Omental fat pad (tissue), 4 donors: ENCODE data around the gene UBN1. TPM values are rescaled to one million over a fixed set of nuclear protein-coding genes. Genes with fewer than 3 reads are reported as not detected.

ENCODE experiments used
- ATAC-seq: fragments of 150-250 bp; one replicate; pipeline ENCODE4 v1.9.1; 2016; ENCODE audit warnings: mild to moderate bottlenecking, moderate library complexity; ENCODE audit not compliant: low FRiP score
- DNase-seq: peaks from one replicate; pipeline ENCODE4 v3.0.0-alpha.2; 2019; ENCODE audit warnings: low spot score
- total RNA-seq, 4 donors: library from RNA; depleted of rRNA; stranded (reverse); fragments of >200 nt; gene quantifications; one replicate each; pipeline ENCODE4 v1.1.0, GENCODE V29; 2016
- TF ChIP-seq, protein P1 (sequence below), 3 donors: fragments of 450-650 bp; IDR thresholded peaks; one replicate each; pipeline ENCODE4 v1.5.1; 2016 to 2017; ENCODE audit warnings: antibody characterized with exemption in 3 of 3, mild to moderate bottlenecking in 3 of 3, moderate library complexity in 2 of 3

UBN1 gene
- total RNA-seq, 4 donors from 2014 or later, result 32.8 to 67.5 (median 41.1) TPM

DNA sequence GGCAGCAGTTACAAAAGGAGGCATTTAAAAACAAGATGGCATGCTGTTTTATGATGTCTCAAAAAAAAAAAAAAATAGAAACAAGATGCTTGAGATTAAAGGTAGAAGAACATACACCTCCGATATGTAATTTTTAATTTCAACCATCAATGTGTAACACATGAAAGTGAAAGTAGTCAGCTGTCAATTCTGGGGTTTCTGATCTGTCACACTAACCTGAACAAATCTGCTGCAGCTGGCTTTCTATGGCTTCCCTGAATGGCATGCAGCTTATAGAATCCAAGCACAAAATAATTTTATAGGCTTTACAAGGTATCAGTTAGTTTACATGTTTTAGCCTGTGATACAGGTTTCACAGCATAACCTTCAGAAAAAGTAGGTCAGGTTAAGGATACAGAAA lies 13.7 kb upstream of the UBN1 start:
- TF ChIP-seq, protein P1, sequence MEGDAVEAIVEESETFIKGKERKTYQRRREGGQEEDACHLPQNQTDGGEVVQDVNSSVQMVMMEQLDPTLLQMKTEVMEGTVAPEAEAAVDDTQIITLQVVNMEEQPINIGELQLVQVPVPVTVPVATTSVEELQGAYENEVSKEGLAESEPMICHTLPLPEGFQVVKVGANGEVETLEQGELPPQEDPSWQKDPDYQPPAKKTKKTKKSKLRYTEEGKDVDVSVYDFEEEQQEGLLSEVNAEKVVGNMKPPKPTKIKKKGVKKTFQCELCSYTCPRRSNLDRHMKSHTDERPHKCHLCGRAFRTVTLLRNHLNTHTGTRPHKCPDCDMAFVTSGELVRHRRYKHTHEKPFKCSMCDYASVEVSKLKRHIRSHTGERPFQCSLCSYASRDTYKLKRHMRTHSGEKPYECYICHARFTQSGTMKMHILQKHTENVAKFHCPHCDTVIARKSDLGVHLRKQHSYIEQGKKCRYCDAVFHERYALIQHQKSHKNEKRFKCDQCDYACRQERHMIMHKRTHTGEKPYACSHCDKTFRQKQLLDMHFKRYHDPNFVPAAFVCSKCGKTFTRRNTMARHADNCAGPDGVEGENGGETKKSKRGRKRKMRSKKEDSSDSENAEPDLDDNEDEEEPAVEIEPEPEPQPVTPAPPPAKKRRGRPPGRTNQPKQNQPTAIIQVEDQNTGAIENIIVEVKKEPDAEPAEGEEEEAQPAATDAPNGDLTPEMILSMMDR (IDR thresholded peaks at IDR 0.05), result no peak
- ATAC-seq (no peak), DNase-seq (no peak)

DNA sequence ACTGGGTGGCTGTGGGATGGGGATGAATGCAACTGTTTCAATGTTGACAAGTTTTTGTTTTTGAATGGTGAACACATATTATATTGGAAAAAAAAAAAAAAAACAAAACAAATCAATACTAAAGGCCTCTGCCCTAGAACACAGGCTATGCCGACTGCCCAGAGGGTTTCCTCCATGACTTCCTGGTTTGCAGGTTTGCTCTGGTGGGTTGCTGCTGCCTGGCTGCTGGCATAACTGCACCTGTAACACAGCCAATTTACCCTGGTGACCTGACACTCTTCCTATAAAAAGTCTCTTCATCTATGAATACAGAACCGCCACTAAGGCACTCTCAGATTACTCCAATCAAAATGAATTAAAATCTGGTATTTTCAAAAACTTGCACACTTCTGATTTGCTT lies 10.6 kb upstream of the UBN1 start:
- no peak for DNase-seq
- TF ChIP-seq, protein P1 (IDR thresholded peaks at IDR 0.05), result no peak
- no peak for ATAC-seq

DNA sequence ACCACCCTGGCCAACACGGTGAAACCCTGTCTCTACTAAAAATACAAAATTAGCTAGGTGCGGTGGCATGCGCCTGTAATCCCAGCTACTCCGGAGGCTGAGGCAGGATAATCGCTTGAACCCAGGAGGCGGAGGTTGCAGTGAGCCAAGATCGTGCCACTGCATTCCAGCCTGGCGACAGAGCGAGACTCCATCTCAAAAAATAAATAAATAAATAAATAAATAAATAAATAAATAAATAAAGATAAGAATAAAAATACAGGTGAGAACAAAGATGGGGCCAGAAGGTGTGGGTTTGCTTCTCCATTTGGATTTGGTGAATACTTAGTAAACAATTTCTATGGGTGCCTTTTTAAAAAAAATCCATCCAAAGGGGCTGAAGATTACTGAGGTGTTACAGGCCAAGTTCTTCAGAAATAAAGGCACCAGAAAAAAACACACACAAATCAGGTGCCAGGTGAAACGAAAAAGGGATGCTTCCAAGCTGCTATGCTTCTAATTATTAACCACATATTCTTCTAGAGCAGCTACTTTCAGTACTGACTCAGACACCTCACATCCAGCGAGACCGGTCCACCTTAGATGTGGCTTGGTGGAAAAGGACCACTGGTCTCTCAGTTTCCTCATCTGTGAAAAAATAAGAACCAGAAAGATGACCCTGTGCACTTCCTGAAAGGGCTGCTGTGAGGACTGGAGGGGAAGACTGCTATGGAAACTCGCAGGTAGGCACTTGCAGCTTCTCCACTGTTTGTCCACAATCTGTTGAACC lies 9.4 kb upstream of the UBN1 start:
- DNase-seq (no peak), ATAC-seq (no peak)
- TF ChIP-seq, protein P1 (IDR thresholded peaks at IDR 0.05), result no peak

DNA sequence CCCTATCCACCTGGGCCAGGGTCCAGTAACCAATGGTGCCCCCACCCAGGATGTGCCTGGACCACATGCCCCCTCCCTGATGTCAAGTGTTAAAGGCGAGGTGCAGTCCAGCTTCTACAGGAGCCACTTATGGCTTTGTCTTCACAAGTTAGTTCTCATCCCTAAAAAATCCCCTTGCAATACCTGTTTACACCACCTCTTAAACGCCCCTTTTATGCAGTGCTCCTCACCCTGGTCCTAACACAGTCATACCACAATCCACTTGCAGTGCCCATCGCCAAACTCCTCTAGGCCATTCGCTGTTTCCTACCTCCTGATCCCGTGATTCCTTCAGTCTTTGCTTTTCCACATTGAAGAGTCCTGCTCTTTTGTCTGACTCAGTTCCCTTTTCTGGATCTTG lies 7.3 kb upstream of the UBN1 start:
- TF ChIP-seq, protein P1 (IDR thresholded peaks at IDR 0.05), result no peak
- ATAC-seq, result no peak
- no peak for DNase-seq

DNA sequence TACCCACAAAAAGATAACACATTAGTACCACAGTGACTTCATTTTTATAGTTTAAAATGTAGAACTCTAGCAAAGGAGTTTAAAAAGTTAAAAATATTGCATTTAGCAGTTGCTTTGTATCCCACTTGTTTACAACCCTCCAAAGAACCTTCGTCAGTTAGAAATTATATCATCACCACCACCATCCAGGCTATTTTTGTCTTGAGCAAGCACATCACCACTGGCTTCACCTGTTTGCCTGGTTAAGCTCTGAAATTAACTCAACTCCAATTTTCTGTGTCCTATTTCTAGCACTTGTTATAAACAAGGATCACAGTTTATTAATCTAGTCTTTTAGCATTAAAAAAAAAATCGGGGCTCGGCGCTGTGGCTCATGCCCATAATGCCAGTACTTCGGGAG lies 6.3 kb upstream of the UBN1 start:
- DNase-seq, result no peak
- no peak for ATAC-seq
- TF ChIP-seq, protein P1 (IDR thresholded peaks at IDR 0.05), result no peak

DNA sequence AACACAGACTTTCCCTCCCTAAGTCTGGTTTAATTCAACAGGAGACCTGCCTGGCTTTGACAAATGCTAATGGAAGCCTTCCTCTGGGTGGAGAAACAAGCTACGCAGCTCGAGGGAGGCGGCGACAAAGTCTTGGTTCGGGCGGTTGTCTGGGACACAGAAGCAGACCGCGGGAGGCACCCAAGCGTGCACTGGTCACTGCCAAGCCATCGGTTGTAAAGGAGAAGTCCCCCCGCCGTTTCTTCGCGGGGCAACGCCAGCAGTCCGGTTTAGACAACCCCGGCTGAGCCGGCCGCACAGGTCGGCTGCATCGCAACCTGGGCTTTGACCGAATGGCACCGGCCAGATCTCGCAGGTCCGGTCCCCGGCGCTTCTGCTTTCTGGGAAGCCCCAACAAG lies 779 bp upstream of the UBN1 start:
- DNase-seq (peak; percentile 40), ATAC-seq (peak; percentile 2)

More for the DNA sequence above, 779 bp upstream of the UBN1 start:
- TF ChIP-seq, protein P1 (IDR thresholded peaks at IDR 0.05), result no peak
